Type B pancreatic cell (in vitro differentiated cells): Measurements from ENCODE around the gene ETF1. TPM values are rescaled to one million over a fixed set of nuclear protein-coding genes. Genes with fewer than 3 reads are reported as not detected.

ENCODE experiments used
- DNase-seq: peaks from one replicate; pipeline ENCODE4 v3.0.0; 2021; ENCODE audit warnings: mixed read lengths; ENCODE audit not compliant: unreplicated experiment; ENCODE audit errors: extremely low spot score
- H3K27ac Mint-ChIP-seq: 2 replicates; pipeline ENCODE4 v1.8.0; 2021; ENCODE audit warnings: mild to moderate bottlenecking, mixed read lengths
- H3K27me3 Mint-ChIP-seq: 2 replicates; pipeline ENCODE4 v1.8.0; 2021; ENCODE audit warnings: mixed read lengths
- H3K36me3 Mint-ChIP-seq: 2 replicates; pipeline ENCODE4 v1.8.0; 2021; ENCODE audit warnings: mixed read lengths
- H3K4me1 Mint-ChIP-seq: one replicate; pipeline ENCODE4 v1.8.0; 2021; ENCODE audit warnings: mixed read lengths; ENCODE audit not compliant: unreplicated experiment
- H3K4me3 Mint-ChIP-seq: 2 replicates; pipeline ENCODE4 v1.8.0; 2021; ENCODE audit warnings: mild to moderate bottlenecking, mixed read lengths
- H3K9me3 Mint-ChIP-seq: 2 replicates; pipeline ENCODE4 v1.8.0; 2021; ENCODE audit warnings: mixed read lengths
- CTCF ChIP-seq: fragments of 200-600 bp; sonication (generic); conservative IDR thresholded peaks from 2 replicates; pipeline ENCODE4 v1.5.0; 2021; ENCODE audit warnings: antibody characterized with exemption, mild to moderate bottlenecking
- total RNA-seq: library from RNA; stranded (reverse); gene quantifications from 2 replicates; pipeline ENCODE4 v1.2.1, GENCODE V29; 2021; ENCODE audit warnings: low replicate concordance

ETF1 gene
- total RNA-seq, 1 donor from 2014 or later = 80.0 TPM

GRCh38 chr5:138574744-138575193, 31.7 kb upstream of the ETF1 start:
- Mint-ChIP-seq H3K36me3 (peaks cover 35% of the 10 kb centered on the region), H3K27me3 (no peaks in the 10 kb centered on the region), H3K4me3 (peak overlapping the region; percentile 99), H3K9me3 (peaks cover 5% of the 10 kb centered on the region), H3K4me1 (peaks cover 18% of the 10 kb centered on the region), H3K27ac (peak overlapping the region; percentile 100)
- no peak for TF ChIP-seq CTCF
- DNase-seq = no peak

GRCh38 chr5:138573949-138574670, 31.1 kb upstream of the ETF1 start:
- H3K27me3 Mint-ChIP-seq = no peaks in the 10 kb centered on the region
- H3K9me3 Mint-ChIP-seq = peaks cover 5% of the 10 kb centered on the region
- DNase-seq = no peak
- peaks cover 14% of the 10 kb centered on the region for H3K4me1 Mint-ChIP-seq
- peak overlapping the region; percentile 100 for H3K27ac Mint-ChIP-seq
- no peak for TF ChIP-seq CTCF
- peak overlapping the region; percentile 99 for H3K4me3 Mint-ChIP-seq
- H3K36me3 Mint-ChIP-seq = peaks cover 38% of the 10 kb centered on the region

- H3K9me3 Mint-ChIP-seq = peaks cover 5% of the 10 kb centered on the region
- peak overlapping the region; percentile 100 for H3K27ac Mint-ChIP-seq
- no peak for DNase-seq
- H3K36me3 Mint-ChIP-seq = peaks cover 46% of the 10 kb centered on the region
- no peak for TF ChIP-seq CTCF
- H3K4me3 Mint-ChIP-seq = peak overlapping the region; percentile 78
- H3K27me3 Mint-ChIP-seq = no peaks in the 10 kb centered on the region
- peaks cover 22% of the 10 kb centered on the region for H3K4me1 Mint-ChIP-seq
Measured at GRCh38 chr5:138573223-138573622, 30.2 kb upstream of the ETF1 start.

GRCh38 chr5:138570871-138571270, 27.8 kb upstream of the ETF1 start:
- no peak for DNase-seq
- H3K27ac Mint-ChIP-seq = no peak overlapping the region
- H3K4me3 Mint-ChIP-seq = no peak overlapping the region
- TF ChIP-seq CTCF = no peak
- peaks cover 3% of the 10 kb centered on the region for H3K9me3 Mint-ChIP-seq
- H3K36me3 Mint-ChIP-seq = peaks cover 59% of the 10 kb centered on the region
- no peaks in the 10 kb centered on the region for H3K27me3 Mint-ChIP-seq
- H3K4me1 Mint-ChIP-seq = peaks cover 23% of the 10 kb centered on the region

GRCh38 chr5:138569782-138570181, 26.7 kb upstream of the ETF1 start:
- peaks cover 63% of the 10 kb centered on the region for H3K36me3 Mint-ChIP-seq
- peaks cover 19% of the 10 kb centered on the region for H3K4me1 Mint-ChIP-seq
- H3K27me3 Mint-ChIP-seq = no peaks in the 10 kb centered on the region
- no peak for TF ChIP-seq CTCF
- DNase-seq = no peak
- peak overlapping the region; percentile 51 for H3K27ac Mint-ChIP-seq
- no peaks in the 10 kb centered on the region for H3K9me3 Mint-ChIP-seq
- H3K4me3 Mint-ChIP-seq = no peak overlapping the region
